ENCODE measurements around the gene ZNF609.

GRCh38 chr15:64682255-64682654 lies 221.9 kb downstream of the ZNF609 start:
- TF ChIP-seq POLR2A (IDR thresholded peaks at IDR 0.05): no peak
- TF ChIP-seq CTCF (IDR thresholded peaks at IDR 0.05): no peak

Data from body of pancreas (tissue), 4 donors.